Measurements from ENCODE around the gene KLHL29.

KLHL29 gene

GRCh38 chr2:23617167-23617810 lies 232.3 kb downstream of the KLHL29 start:
- no peak for DNase-seq (ENCODE audit: low read depth)

GRCh38 chr2:23617811-23618215 lies 232.8 kb downstream of the KLHL29 start:
- DNase-seq (ENCODE audit: low read depth), result no peak

- DNase-seq (ENCODE audit: low read depth), result no peak
Measured at GRCh38 chr2:23618265-23618664, 233.3 kb downstream of the KLHL29 start.

- DNase-seq (ENCODE audit: low read depth), result no peak
Measured at GRCh38 chr2:23618794-23619530, 234.0 kb downstream of the KLHL29 start.

GRCh38 chr2:23619941-23620340 lies 235.0 kb downstream of the KLHL29 start:
- DNase-seq (ENCODE audit: low read depth), result no peak

GRCh38 chr2:23620841-23621341 lies 235.9 kb downstream of the KLHL29 start:
- DNase-seq (ENCODE audit: low read depth), result no peak

- no peak for DNase-seq (ENCODE audit: low read depth)
Measured at GRCh38 chr2:23621616-23622015, 236.6 kb downstream of the KLHL29 start.

GRCh38 chr2:23622466-23622865 lies 237.5 kb downstream of the KLHL29 start:
- DNase-seq (ENCODE audit: low read depth), result no peak

- no peak for DNase-seq (ENCODE audit: low read depth)
Measured at GRCh38 chr2:23622966-23623675, 238.1 kb downstream of the KLHL29 start.

- no peak for DNase-seq (ENCODE audit: low read depth)
Measured at GRCh38 chr2:23624378-23624777, 239.4 kb downstream of the KLHL29 start.

- DNase-seq (ENCODE audit: low read depth), result no peak
Measured at GRCh38 chr2:23624915-23625314, 239.9 kb downstream of the KLHL29 start.

- no peak for DNase-seq (ENCODE audit: low read depth)
Measured at GRCh38 chr2:23625726-23626125, 240.7 kb downstream of the KLHL29 start.

GRCh38 chr2:23626701-23627230 lies 241.8 kb downstream of the KLHL29 start:
- no peak for DNase-seq (ENCODE audit: low read depth)

GRCh38 chr2:23627236-23628009 lies 242.4 kb downstream of the KLHL29 start:
- DNase-seq (ENCODE audit: low read depth), result no peak

GRCh38 chr2:23628926-23629771 lies 244.2 kb downstream of the KLHL29 start:
- DNase-seq (ENCODE audit: low read depth), result no peak

- DNase-seq (ENCODE audit: low read depth), result no peak
Measured at GRCh38 chr2:23629772-23630480, 244.9 kb downstream of the KLHL29 start.

GRCh38 chr2:23630961-23631360 lies 246.0 kb downstream of the KLHL29 start:
- DNase-seq (ENCODE audit: low read depth), result no peak

- DNase-seq (ENCODE audit: low read depth), result no peak
Measured at GRCh38 chr2:23631389-23631788, 246.4 kb downstream of the KLHL29 start.

GRCh38 chr2:23632386-23632785 lies 247.4 kb downstream of the KLHL29 start:
- no peak for DNase-seq (ENCODE audit: low read depth)

GRCh38 chr2:23632831-23633395 lies 247.9 kb downstream of the KLHL29 start:
- DNase-seq (ENCODE audit: low read depth), result no peak

Measured in activated T-cell treated with anti-CD3 and anti-CD28 coated beads for 24 hours (primary cell).